H9 (cell line): Measurements from ENCODE around the gene INPP5A. TPM values are rescaled to one million over a fixed set of nuclear protein-coding genes. Genes with fewer than 3 reads are reported as not detected.

Experiments
- DNase-seq: peaks from one replicate; pipeline ENCODE4 v3.0.0-alpha.2; 2017
- H2AFZ ChIP-seq: one replicate; pipeline ENCODE4 v1.6.1; 2013; ENCODE audit warnings: mild to moderate bottlenecking, low read length, control low read depth, moderate library complexity
- H2AK5ac ChIP-seq: 2 replicates; pipeline ENCODE4 v1.6.1; 2013; ENCODE audit warnings: low read length, control low read depth, mixed read lengths; ENCODE audit not compliant: insufficient read length
- H2BK120ac ChIP-seq: one replicate; pipeline ENCODE4 v1.6.1; 2013; ENCODE audit warnings: low read depth, mild to moderate bottlenecking, low read length, control low read depth, inconsistent platforms; ENCODE audit not compliant: poor library complexity, severe bottlenecking
- H2BK12ac ChIP-seq: 2 replicates; pipeline ENCODE4 v1.6.1; 2013; ENCODE audit warnings: low read length, control low read depth, mixed read lengths, low read depth; ENCODE audit not compliant: insufficient read length
- H2BK15ac ChIP-seq: 2 replicates; pipeline ENCODE4 v1.6.1; 2013; ENCODE audit warnings: low read depth, low read length, control low read depth
- H2BK20ac ChIP-seq: one replicate; pipeline ENCODE4 v1.6.1; 2013; ENCODE audit warnings: low read depth, mild to moderate bottlenecking, low read length, control low read depth, inconsistent platforms; ENCODE audit not compliant: poor library complexity, severe bottlenecking
- H2BK5ac ChIP-seq: 2 replicates; pipeline ENCODE4 v1.6.1; 2013; ENCODE audit warnings: low read length, control low read depth, mixed read lengths; ENCODE audit not compliant: insufficient read length
- H3K14ac ChIP-seq: 2 replicates; pipeline ENCODE4 v1.6.1; 2013; ENCODE audit warnings: low read length, control low read depth; ENCODE audit not compliant: insufficient read depth
- H3K18ac ChIP-seq: 2 replicates; pipeline ENCODE4 v1.6.1; 2013; ENCODE audit warnings: low read depth, mild to moderate bottlenecking, mixed read lengths, low read length, control low read depth; ENCODE audit not compliant: insufficient read length
- H3K23ac ChIP-seq: 2 replicates; pipeline ENCODE4 v1.6.1; 2013; ENCODE audit warnings: low read length, control low read depth, mixed read lengths, low read depth; ENCODE audit not compliant: insufficient read length
- H3K23me2 ChIP-seq: 2 replicates; pipeline ENCODE4 v1.6.1; 2013; ENCODE audit warnings: low read depth, mild to moderate bottlenecking, mixed read lengths, low read length, control low read depth; ENCODE audit not compliant: insufficient read length, poor library complexity, severe bottlenecking
- H3K27ac ChIP-seq: 2 replicates; pipeline ENCODE4 v1.5.1; 2013; ENCODE audit warnings: low read length, control low read depth, mixed read lengths, low read depth; ENCODE audit not compliant: insufficient read length
- H3K27me3 ChIP-seq: 2 replicates; pipeline ENCODE4 v1.6.1; 2013; ENCODE audit warnings: low read length, control low read depth, inconsistent platforms; ENCODE audit not compliant: insufficient read depth
- H3K4ac ChIP-seq: 2 replicates; pipeline ENCODE4 v1.6.1; 2013; ENCODE audit warnings: low read depth, mild to moderate bottlenecking, control low read depth, inconsistent platforms, low read length, moderate library complexity
- H3K4me1 ChIP-seq: 2 replicates; pipeline ENCODE4 v1.6.1; 2013; ENCODE audit warnings: low read length, control low read depth, inconsistent platforms; ENCODE audit not compliant: insufficient read depth
- H3K4me2 ChIP-seq: 2 replicates; pipeline ENCODE4 v1.6.1; 2013; ENCODE audit warnings: low read length, control low read depth, mixed read lengths; ENCODE audit not compliant: insufficient read length, insufficient read depth
- H3K56ac ChIP-seq: 2 replicates; pipeline ENCODE4 v1.6.1; 2013; ENCODE audit warnings: low read depth, mild to moderate bottlenecking, mixed read lengths, low read length, control low read depth; ENCODE audit not compliant: insufficient read length
- H3K79me1 ChIP-seq: 2 replicates; pipeline ENCODE4 v1.6.1; 2013; ENCODE audit warnings: low read depth, mild to moderate bottlenecking, moderate library complexity, low read length, control low read depth, inconsistent platforms; ENCODE audit not compliant: insufficient read depth, poor library complexity, severe bottlenecking
- H3K79me2 ChIP-seq: 2 replicates; pipeline ENCODE4 v1.6.1; 2013; ENCODE audit warnings: low read length, control low read depth, inconsistent platforms; ENCODE audit not compliant: insufficient read depth
- H3K9ac ChIP-seq: 2 replicates; pipeline ENCODE4 v1.6.1; 2013; ENCODE audit warnings: low read length, control low read depth, mixed read lengths; ENCODE audit not compliant: insufficient read length; ENCODE audit errors: extremely low read depth
- H3K9me3 ChIP-seq: one replicate; pipeline ENCODE4 v1.6.1; 2013; ENCODE audit warnings: low read depth, low read length, inconsistent platforms; ENCODE audit not compliant: control insufficient read depth
- H3T11ph ChIP-seq: one replicate; pipeline ENCODE4 v1.6.1; 2013; ENCODE audit warnings: mild to moderate bottlenecking, low read length, control low read depth, inconsistent platforms
- H4K20me1 ChIP-seq: one replicate; pipeline ENCODE4 v1.6.1; 2013; ENCODE audit not compliant: control insufficient read depth, insufficient read length, insufficient read depth
- H4K5ac ChIP-seq: 2 replicates; pipeline ENCODE4 v1.6.1; 2013; ENCODE audit warnings: low read depth, mild to moderate bottlenecking, mixed read lengths, low read length, control low read depth; ENCODE audit not compliant: insufficient read length
- H4K8ac ChIP-seq: replicated peaks from 2 replicates; pipeline ENCODE4 v1.6.1; 2013; ENCODE audit warnings: low read length, control low read depth, mixed read lengths, low read depth; ENCODE audit not compliant: insufficient read length
- H4K91ac ChIP-seq: 2 replicates; pipeline ENCODE4 v1.6.1; 2013; ENCODE audit warnings: low read depth, mild to moderate bottlenecking, moderate library complexity, mixed read lengths, low read length, control low read depth; ENCODE audit not compliant: insufficient read length
- H3K27ac Mint-ChIP-seq, 3 experiments: 2 replicates in 2 of 3; 3 replicates in 1 of 3; pipeline ENCODE4 v1.8.0; 2020 to 2021; ENCODE audit warnings: mixed read lengths in 3 of 3, mild to moderate bottlenecking in 1 of 3, moderate library complexity in 1 of 3
- H3K27me3 Mint-ChIP-seq: 2 replicates; pipeline ENCODE4 v1.8.0; 2021; ENCODE audit warnings: low read depth, mild to moderate bottlenecking, moderate library complexity, mixed read lengths
- H3K36me3 Mint-ChIP-seq, 3 experiments: 2 replicates in 2 of 3; 3 replicates in 1 of 3; pipeline ENCODE4 v1.8.0; 2020 to 2021; ENCODE audit warnings: low read depth in 3 of 3, mixed read lengths in 3 of 3; ENCODE audit not compliant: insufficient read depth in 1 of 3
- H3K4me1 Mint-ChIP-seq, 2 experiments: 2 replicates each; pipeline ENCODE4 v1.8.0; 2020; ENCODE audit warnings: mixed read lengths in 2 of 2
- H3K4me3 Mint-ChIP-seq, 2 experiments: 2 replicates in 1 of 2; 3 replicates in 1 of 2; pipeline ENCODE4 v1.8.0; 2020 to 2021; ENCODE audit warnings: mild to moderate bottlenecking in 2 of 2, mixed read lengths in 2 of 2, moderate library complexity in 1 of 2
- H3K9me3 Mint-ChIP-seq, 2 experiments: 2 replicates in 1 of 2; 3 replicates in 1 of 2; pipeline ENCODE4 v1.8.0; 2020; ENCODE audit warnings: mild to moderate bottlenecking in 2 of 2, mixed read lengths in 2 of 2, moderate library complexity in 1 of 2
- CTCF ChIP-seq: fragments of 200-600 bp; sonication (generic); conservative IDR thresholded peaks from 3 replicates; pipeline ENCODE4 v1.8.0; 2021; ENCODE audit warnings: antibody characterized with exemption, mild to moderate bottlenecking
- WGBS: extraction: QIAGEN DNeasy Blood & Tissue Kit; methylation state at CpG from one replicate; pipeline ENCODE4 v1.1.7; 2013; ENCODE audit warnings: missing lambda C conversion rate, low lambda C conversion rate, mixed read lengths; ENCODE audit not compliant: insufficient read length; ENCODE audit errors: extremely low coverage; 5-methylcytosine and 5-hydroxymethylcytosine counted together
- total RNA-seq: library from RNA; stranded (reverse); gene quantifications from 2 replicates; pipeline ENCODE4 v1.2.1, GENCODE V29; 2021

Gene INPP5A
- total RNA-seq, 1 experiment from 2014 or later = 17.7 TPM

GRCh38 chr10:132619927-132620326, 82.3 kb downstream of the INPP5A start:
- Histone ChIP-seq H3K18ac (no peak overlapping the region), H3K4me1 (no peaks in the 10 kb centered on the region), H4K5ac (no peak overlapping the region), H4K91ac (no peak overlapping the region), H2AK5ac (no peak overlapping the region), H3K4ac (no peak overlapping the region), H4K8ac (no peak overlapping the region), H3K79me1 (no peaks in the 10 kb centered on the region), H2BK15ac (no peak overlapping the region), H3K79me2 (no peaks in the 10 kb centered on the region), H3K9ac (no peak overlapping the region), H3K14ac (no peak overlapping the region), H2BK20ac (no peak overlapping the region), H3K27ac (no peak overlapping the region), H3K23me2 (no peaks in the 10 kb centered on the region), H4K20me1 (no peaks in the 10 kb centered on the region), H2BK120ac (no peak overlapping the region), H3K9me3 (peaks cover 4% of the 10 kb centered on the region), H2BK12ac (no peak overlapping the region), H3K56ac (no peak overlapping the region), H3K4me2 (no peak overlapping the region), H2AFZ (no peak overlapping the region), H2BK5ac (no peak overlapping the region), H3K27me3 (no peaks in the 10 kb centered on the region), H3K23ac (no peak overlapping the region), H3T11ph (no peak overlapping the region)
- no peak for DNase-seq
- Mint-ChIP-seq H3K9me3 (peaks cover 37 to 45% of the 10 kb centered on the region in 2 experiments), H3K27ac (no peak overlapping the region), H3K4me3 (no peak overlapping the region), H3K36me3 (peaks cover 27 to 29% (median 29%) of the 10 kb centered on the region in 3 experiments), H3K4me1 (peaks cover 0 to 2% of the 10 kb centered on the region in 2 experiments; a peak in 2 of 4 replicates), H3K27me3 (peaks cover 27% of the 10 kb centered on the region)
- no peak for TF ChIP-seq CTCF
- WGBS = no CpG with 5 or more reads among the region's 2 CpGs
